ENCODE data around the gene SBF2.

DNA sequence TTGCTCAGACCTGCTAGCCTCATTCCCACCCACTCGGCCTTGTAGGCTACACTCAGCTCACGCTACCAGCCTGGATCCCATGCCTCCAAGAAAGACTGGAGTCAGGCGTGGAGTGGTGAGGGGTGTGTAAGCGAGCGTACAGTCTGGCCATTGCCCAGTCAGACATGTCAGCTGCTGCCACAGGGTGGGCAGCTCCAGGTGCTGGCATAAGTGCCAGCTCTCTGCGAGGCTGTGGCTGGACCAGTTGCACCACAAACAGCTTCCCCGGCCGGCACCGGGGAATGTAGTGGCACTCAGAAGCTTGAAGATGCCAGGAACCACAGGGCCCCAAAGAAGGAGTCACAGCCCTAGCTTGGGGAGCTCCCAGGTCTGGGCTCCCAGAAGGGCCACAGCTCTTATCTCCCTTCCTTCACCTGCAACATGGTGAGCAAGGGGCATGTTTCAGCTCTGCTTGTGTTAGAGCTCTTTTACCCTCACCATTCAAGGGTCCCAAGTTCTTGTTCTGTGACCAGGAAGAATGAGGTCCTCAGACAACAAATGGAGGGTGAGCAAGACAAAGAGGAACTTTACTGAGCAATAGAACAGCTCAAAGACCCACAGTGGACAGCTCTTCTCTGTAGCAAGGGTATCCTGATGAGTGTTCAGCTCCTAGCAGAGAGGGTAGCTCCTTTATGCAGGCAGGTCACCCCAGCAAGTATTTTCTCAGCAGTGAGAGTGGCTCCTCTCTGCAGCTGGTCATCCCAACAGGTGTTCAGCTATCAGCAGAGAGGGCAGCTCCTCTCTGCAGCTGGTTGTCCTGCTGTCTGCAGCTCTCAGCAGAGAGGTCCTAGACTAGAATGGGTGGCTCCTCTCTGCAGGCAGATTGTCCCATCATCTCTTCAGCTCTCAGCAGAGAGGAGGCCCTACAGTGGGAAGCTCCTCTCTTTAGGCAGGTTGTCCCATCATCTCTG lies 6.0 kb downstream of the SBF2 start:
- no peak for TF ChIP-seq POLR2AphosphoS5 (IDR thresholded peaks at IDR 0.05; ENCODE audit: insufficient read depth, low read depth, low read length)
- TF ChIP-seq JUN (IDR thresholded peaks at IDR 0.05; ENCODE audit: borderline replicate concordance, insufficient read depth, insufficient read length, low read depth), result no peak
